ENCODE results near the gene TMEM184C. TPM values are rescaled to one million over a fixed set of nuclear protein-coding genes. Genes with fewer than 3 reads are reported as not detected.

The TMEM184C gene
- 10 to 100 TPM; 19.3 to 19.6 TPM for total RNA-seq

GRCh38 chr4:147617173-147617840 lies at the start of gene TMEM184C:
Gene TMEM184C (plus strand): TSS chr4:147617397. CDS start chr4:147617957, 560 bp downstream.

GRCh38 chr4:147683717-147684700 lies 66.8 kb downstream of the TMEM184C start, which contains the start of gene PRMT9:
Gene PRMT9 (minus strand): TSS chr4:147684163. CDS start chr4:147683987, 176 bp downstream.

Other genes with a start within 250 kb of the TMEM184C start
- gene EDNRA, start 136.3 kb upstream of the TMEM184C start, total RNA-seq: not detected
- 10 to 100 TPM; 11.5 to 12.6 TPM for gene PRMT9, start 66.8 kb downstream of the TMEM184C start, total RNA-seq
- 1 to 10 TPM; 8.2 to 8.3 TPM for gene ARHGAP10, start 114.7 kb downstream of the TMEM184C start, total RNA-seq

All from activated naive CD4-positive, alpha-beta T cell treated with anti-CD3 and anti-CD28 coated beads, Interleukin-2, amount 10 ng/mL, durations not matched to agents 5 hours and 36 hours (primary cell).